HL-60/S4 treated with retinoic acid at 250 ng/mL for 4 days and 3 days (cell line): ENCODE results near the gene MTA3.

Source experiments
- in situ Hi-C: fragments of 300-500 bp; cut with MboI; formaldehyde crosslinking; loops from 2 replicates; pipeline ENCODE4 v1.7.0; 2022; ENCODE audit warnings: low sequenced_read_pairs

The MTA3 gene

DNA sequence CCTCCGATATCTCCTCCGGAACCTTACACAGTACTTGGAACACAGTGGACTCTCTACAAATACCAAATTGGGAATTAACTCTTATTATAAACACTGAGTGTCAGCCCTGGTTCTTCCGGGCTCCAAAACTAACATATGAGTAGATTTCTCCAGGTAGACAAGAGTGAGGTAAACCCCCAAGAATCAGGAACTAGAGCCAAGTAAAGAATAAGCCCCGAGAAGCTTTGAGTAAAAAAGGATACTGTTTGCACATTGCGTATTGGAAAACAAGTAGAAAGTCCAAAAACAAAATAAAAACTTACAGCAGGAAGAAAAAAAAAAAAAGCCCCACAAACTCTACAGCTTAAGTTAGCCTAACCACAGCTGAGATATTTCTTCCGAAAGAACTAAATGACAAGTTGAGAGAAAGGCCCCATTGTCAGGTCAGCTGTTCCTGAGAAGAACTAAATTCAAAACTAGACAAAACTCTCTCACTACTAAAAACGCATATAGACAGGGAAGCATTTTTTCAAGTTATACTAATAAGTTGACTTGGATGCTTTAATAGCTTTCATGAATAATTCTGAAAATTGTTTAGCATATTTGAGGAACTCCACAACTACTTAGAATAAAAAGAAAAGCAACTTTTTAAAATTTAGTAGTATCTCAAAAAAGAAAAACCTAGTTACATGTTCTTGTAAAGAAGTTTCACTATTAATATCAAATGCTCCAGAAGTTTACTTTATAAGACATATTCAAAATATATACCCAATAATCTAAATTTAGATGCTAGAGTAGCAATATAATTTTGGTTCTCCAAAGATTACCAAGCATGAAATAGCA is 228.2 kb downstream of the MTA3 start:
- in situ Hi-C loops: loop anchor here (25.0 kb wide), 1 partner anchor 284 kb away; no protein-coding TSS in a partner anchor

- in situ Hi-C loops: loop anchor here (25.0 kb wide), 1 partner anchor 285 kb away; no protein-coding TSS in a partner anchor
Measured at GRCh38 chr2:42797281-42797680, 228.8 kb downstream of the MTA3 start.

DNA sequence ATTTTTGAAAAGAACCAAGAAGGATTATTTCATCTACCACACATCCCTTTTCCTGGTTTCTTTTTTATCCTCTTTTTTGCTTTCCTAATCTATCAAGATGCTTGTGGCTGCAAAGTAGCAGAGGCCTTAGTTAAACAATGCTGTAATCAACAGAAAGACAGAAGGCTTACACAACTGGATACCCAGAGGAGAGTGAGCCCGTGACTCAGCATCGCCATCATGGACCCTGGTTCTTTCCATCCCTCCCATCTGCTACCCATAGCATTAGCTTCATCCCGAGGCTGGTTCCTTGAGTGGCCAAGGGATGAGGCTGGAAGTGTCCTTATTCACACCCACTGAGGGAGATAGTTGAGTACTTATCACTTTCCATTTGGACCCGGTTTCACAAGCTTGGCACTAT is 231.4 kb downstream of the MTA3 start:
- in situ Hi-C loops: loop anchor here (25.0 kb wide), 1 partner anchor 288 kb away; no protein-coding TSS in a partner anchor

GRCh38 chr2:42800461-42800962 is 232.1 kb downstream of the MTA3 start:
- in situ Hi-C loops: no loop called here

- in situ Hi-C loops: no loop called here
Measured at GRCh38 chr2:42800981-42801380, 232.5 kb downstream of the MTA3 start.

DNA sequence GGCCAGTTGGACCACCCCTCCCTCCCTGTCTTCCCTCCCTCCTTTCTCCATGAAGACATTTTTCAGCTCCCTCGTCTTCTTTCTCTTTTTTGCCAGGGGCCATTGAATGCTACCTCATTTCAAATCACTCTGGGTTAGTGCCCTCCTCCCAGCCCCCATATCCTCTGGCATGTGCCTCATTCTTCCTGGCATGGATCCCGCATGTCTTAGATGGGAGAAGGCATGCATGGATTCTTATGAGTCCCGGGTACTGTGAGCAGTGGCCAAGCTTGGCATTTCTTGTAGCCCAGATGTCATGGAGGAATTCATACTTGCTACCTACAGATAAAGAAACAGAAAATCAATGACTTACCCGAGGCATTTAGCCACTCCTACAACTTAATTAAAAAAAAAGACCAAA is 232.9 kb downstream of the MTA3 start:
- in situ Hi-C loops: no loop called here

DNA sequence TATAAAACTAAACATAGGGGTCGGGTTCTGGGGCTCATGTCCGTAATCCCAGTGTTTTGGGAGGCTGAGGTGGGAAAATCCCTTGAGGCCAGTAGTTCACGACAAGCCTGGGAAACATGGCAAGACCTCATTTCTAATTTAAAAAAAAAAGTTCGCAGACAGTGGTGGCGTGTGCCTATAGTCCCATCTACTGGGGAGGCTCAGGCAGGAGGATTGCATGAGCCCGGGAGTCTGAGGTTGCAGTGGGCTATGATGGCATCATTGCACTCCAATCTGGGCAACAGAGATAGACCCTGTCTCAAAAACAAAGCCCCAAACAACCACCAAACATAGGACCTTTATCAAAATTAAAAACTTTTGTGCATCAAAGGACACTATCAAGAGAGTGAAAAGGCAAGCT is 233.7 kb downstream of the MTA3 start:
- in situ Hi-C loops: no loop called here

DNA sequence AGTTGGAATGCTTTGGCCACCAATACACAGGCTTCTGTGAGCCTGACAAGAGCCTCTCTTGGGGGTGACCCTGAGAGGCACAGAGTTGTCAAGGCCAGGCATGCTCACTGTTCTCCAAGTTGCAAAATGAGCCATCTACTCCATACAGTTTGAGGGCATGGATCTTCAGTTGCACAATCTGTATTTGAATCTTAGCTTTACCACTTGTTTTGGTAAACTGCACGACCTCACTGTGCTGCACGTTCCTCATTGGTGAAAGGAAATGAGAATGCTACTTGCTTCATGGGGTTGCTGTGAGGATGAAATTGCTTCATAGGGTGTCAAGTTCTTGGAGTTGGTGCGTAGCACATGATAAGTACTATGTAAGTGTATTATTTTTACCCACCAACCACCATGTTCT is 235.9 kb downstream of the MTA3 start:
- in situ Hi-C loops: no loop called here

- in situ Hi-C loops: no loop called here
Measured at GRCh38 chr2:42804891-42805290, 236.5 kb downstream of the MTA3 start.
